Measurements from ENCODE around the gene NLRC3. TPM values are rescaled to one million over a fixed set of nuclear protein-coding genes. Genes with fewer than 3 reads are reported as not detected.

The NLRC3 gene
- total RNA-seq, 4 donors from 2014 or later, result 0.59 to 0.90 (median 0.75) TPM

DNA sequence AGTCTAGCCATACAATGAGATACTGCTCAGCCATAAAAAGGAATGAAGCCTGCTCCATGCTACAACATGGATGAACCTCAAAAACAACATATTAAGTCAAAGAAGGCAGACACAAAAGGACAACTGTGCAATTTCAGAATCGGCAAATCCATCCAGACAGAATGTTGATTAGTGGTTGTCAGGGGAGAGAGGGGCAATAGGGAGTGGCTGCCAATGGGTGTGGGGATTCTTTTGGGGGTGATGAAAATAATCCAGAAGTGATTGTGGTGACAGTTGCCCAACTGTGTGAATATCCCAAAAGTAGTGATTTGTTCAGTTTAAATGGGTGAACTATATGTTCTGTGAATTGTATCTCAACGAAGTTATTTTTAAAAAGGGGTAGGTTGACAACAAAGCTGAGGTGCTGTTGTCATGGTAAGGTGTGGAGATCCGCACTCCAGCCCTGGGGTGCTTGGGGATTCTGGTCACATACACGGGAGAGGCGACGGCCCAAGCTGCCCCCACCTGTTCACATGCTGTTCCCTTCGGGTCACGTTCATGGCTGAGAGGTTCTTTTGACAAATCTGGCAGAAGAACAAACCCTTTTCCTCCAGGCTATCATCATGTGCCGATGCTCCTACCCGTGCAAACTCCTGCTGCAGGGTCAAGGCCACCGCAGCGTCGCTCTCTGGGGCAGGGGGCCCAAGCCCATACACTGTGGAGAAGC, 24.6 kb upstream of the NLRC3 start:
- Histone ChIP-seq H3K27me3 (no peaks in the 10 kb centered on the region), H3K27ac (no peak overlapping the region), H3K4me3 (no peak overlapping the region), H3K36me3 (peaks cover 0 to 90% (median 0%) of the 10 kb centered on the region in 3 donors), H3K9me3 (peaks cover 0 to 5% (median 0%) of the 10 kb centered on the region in 4 donors), H3K4me1 (no peaks in the 10 kb centered on the region)
- TF ChIP-seq EP300 (IDR thresholded peaks at IDR 0.05) (no peak), POLR2A (IDR thresholded peaks at IDR 0.05) (no peak)
- TF ChIP-seq, protein P1, sequence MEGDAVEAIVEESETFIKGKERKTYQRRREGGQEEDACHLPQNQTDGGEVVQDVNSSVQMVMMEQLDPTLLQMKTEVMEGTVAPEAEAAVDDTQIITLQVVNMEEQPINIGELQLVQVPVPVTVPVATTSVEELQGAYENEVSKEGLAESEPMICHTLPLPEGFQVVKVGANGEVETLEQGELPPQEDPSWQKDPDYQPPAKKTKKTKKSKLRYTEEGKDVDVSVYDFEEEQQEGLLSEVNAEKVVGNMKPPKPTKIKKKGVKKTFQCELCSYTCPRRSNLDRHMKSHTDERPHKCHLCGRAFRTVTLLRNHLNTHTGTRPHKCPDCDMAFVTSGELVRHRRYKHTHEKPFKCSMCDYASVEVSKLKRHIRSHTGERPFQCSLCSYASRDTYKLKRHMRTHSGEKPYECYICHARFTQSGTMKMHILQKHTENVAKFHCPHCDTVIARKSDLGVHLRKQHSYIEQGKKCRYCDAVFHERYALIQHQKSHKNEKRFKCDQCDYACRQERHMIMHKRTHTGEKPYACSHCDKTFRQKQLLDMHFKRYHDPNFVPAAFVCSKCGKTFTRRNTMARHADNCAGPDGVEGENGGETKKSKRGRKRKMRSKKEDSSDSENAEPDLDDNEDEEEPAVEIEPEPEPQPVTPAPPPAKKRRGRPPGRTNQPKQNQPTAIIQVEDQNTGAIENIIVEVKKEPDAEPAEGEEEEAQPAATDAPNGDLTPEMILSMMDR (IDR thresholded peaks at IDR 0.05), result no peak
- 88 to 92% methylated on average over 13 of the region's 13 CpGs for WGBS, 2 donors
- DNase-seq (ENCODE audit: low spot score in 2 of 2), result no peak

DNA sequence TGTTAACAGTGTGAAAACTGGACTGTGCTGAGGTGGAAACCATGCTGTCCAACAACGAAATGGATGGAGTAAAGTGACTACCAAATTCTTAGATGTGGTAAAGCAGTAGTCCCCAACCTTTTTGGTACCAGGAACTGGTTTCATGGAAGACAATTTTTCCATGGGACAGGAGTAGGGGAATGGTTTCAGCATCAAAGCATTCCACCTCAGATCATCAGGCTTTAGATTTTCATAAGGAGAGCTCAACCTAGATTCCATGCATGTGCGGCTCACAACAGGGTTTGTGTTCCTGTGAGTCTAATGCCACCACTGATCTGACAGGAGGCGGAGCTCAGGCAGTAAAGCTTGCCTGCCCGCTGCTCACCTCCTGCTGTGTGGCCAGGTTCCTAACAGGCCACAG, 22.7 kb upstream of the NLRC3 start:
- Histone ChIP-seq H3K27me3 (no peaks in the 10 kb centered on the region), H3K4me3 (no peak overlapping the region), H3K4me1 (no peaks in the 10 kb centered on the region), H3K36me3 (peaks cover 0 to 93% (median 0%) of the 10 kb centered on the region in 3 donors), H3K9me3 (peaks cover 0 to 5% (median 0%) of the 10 kb centered on the region in 4 donors), H3K27ac (no peak overlapping the region)
- 94 to 98% methylated on average over 4 of the region's 4 CpGs for WGBS, 2 donors
- TF ChIP-seq, protein P1 (IDR thresholded peaks at IDR 0.05), result no peak
- no peak for DNase-seq (ENCODE audit: low spot score in 2 of 2)

DNA sequence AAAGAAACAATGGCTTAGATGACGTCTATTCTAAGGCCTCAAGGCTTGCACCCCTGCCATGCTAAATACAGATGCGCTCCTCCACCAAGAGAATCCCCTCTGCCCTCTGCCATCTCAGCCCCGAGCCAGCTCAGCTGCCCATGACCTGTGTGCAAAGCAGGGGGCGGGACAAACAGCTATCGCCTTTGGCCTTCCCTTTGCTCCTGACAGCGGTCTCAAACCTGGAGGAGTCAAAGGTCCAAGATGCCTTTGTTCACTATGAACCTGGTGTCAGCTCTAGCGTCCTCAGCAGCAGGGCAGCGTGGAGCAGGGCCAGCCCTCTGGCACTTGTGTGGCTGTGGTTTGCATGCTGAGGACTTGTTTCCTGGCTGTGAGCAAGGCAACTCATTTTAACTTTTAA, 21.9 kb upstream of the NLRC3 start:
- no peak for DNase-seq (ENCODE audit: low spot score in 2 of 2)
- no peaks in the 10 kb centered on the region for H3K4me1 ChIP-seq
- no peaks in the 10 kb centered on the region for H3K27me3 ChIP-seq
- H3K36me3 ChIP-seq, result peaks cover 0 to 100% (median 0%) of the 10 kb centered on the region in 3 donors
- H3K9me3 ChIP-seq, result peaks cover 0 to 5% (median 0%) of the 10 kb centered on the region in 4 donors
- WGBS, 2 donors, result 86 to 95% methylated on average over 8 of the region's 8 CpGs
- TF ChIP-seq, protein P1 (IDR thresholded peaks at IDR 0.05), result no peak
- TF ChIP-seq EP300 (IDR thresholded peaks at IDR 0.05) (no peak), POLR2A (IDR thresholded peaks at IDR 0.05) (no peak)
- H3K4me3 ChIP-seq, result no peak overlapping the region
- H3K27ac ChIP-seq, result no peak overlapping the region

DNA sequence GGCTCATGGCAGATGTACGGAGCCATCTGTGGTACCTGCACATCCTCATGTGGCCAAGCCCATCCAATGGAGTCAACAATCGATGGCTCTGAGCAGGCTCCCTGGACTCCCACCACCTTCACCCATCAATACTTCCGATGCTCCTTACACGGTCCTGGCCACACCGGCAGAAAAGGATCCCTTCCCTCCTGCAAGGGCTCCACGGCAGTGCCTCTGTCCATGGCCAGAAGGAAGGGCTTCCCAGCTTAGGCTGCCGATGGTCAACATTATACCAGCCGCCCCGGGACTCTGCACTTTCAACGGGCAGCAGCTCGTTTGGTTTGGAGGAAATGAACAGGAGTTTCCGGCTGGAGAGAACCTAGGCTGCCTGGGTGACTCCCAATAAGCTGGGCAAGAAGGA, 21.0 kb upstream of the NLRC3 start:
- TF ChIP-seq POLR2A (IDR thresholded peaks at IDR 0.05) (no peak), EP300 (IDR thresholded peaks at IDR 0.05) (no peak)
- TF ChIP-seq, protein P1 (IDR thresholded peaks at IDR 0.05), result no peak
- Histone ChIP-seq H3K4me3 (no peak overlapping the region), H3K36me3 (peaks cover 0 to 100% (median 0%) of the 10 kb centered on the region in 3 donors), H3K27ac (no peak overlapping the region), H3K9me3 (peaks cover 0 to 5% (median 0%) of the 10 kb centered on the region in 4 donors), H3K27me3 (no peaks in the 10 kb centered on the region), H3K4me1 (no peaks in the 10 kb centered on the region)
- DNase-seq (ENCODE audit: low spot score in 2 of 2), result no peak
- 95 to 99% methylated on average over 10 to 12 of the region's 12 CpGs for WGBS, 2 donors

DNA sequence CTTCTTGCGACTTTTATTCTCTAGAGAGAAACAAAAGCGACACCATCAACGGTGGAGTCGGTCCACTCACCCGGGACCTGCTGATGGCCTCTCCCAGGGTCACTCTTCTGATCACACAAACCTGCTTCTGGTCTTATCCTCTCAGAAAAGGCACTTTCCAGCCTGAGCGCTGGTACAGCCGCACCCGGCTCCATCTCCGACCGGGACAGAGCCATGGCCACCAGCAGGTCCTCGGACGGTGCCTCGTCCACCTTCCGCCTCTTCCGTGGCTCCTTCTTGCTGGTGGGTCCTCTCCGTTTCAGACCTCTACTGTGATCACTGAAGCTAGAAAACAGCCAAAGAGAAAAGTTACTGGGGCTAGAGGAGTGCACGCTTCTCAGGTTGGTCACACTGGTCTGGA, 20.5 kb upstream of the NLRC3 start:
- peaks cover 0 to 100% (median 0%) of the 10 kb centered on the region in 3 donors for H3K36me3 ChIP-seq
- WGBS, 2 donors, result 94 to 95% methylated on average over 17 of the region's 17 CpGs
- no peak for DNase-seq (ENCODE audit: low spot score in 2 of 2)

More for the DNA sequence above, 20.5 kb upstream of the NLRC3 start:
- Histone ChIP-seq H3K9me3 (peaks cover 0 to 5% (median 0%) of the 10 kb centered on the region in 4 donors), H3K4me3 (no peak overlapping the region), H3K27me3 (no peaks in the 10 kb centered on the region), H3K27ac (no peak overlapping the region), H3K4me1 (no peaks in the 10 kb centered on the region)
- no peak for TF ChIP-seq POLR2A (IDR thresholded peaks at IDR 0.05)
- TF ChIP-seq, protein P1 (IDR thresholded peaks at IDR 0.05), result no peak
- TF ChIP-seq EP300 (IDR thresholded peaks at IDR 0.05), result no peak
